Measurements from ENCODE around the gene SPDL1.

The SPDL1 gene

DNA sequence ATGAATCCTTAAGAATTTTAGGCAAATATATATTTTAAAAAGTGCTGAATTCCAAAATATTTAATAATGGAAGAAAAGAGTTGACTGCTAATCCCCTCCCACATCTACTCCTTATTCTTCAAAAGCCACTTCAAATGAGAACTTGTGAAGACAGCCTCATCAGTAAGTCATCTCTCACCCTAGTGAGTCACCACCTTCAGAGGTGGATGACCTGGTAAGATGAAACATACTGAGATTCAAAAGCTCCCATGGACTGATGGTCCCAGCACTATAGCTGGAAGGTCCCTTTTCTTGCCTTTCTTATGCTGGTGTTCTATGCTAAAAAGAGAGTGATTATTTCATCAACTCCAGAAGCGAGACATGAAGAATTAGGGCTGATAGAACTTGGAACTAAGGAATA lies 37.8 kb upstream of the SPDL1 start:
- no peak overlapping the region for H3K4me3 ChIP-seq (ENCODE audit: low read length)
- DNase-seq (ENCODE audit: low read depth): peak; percentile 27
- TF ChIP-seq CTCF (conservative IDR thresholded peaks at IDR 0.05; ENCODE audit: low read length): no peak

DNA sequence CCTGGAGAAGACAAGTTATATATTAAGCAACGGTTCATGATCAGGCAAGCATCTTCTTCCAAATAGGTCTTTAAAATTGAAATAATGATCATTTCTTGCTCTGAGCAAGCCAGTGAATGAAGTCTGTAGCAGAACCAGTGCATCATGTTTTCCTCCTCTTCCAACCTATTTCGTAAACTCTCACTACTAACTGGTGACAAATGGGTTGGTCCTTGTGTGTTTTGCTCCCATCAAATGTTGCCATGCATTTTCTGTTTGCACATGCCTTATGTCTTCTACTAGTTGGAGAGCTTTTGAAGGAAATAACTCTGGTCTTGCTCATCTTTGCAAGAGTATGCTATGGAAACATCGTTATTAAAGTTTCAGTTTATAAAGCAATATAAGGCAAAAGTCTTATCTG lies 37.2 kb upstream of the SPDL1 start:
- no peak for TF ChIP-seq CTCF (conservative IDR thresholded peaks at IDR 0.05; ENCODE audit: low read length)
- no peak overlapping the region for H3K4me3 ChIP-seq (ENCODE audit: low read length)
- DNase-seq (ENCODE audit: low read depth): peak; percentile 43

GRCh38 chr5:169547508-169547907 lies 36.1 kb upstream of the SPDL1 start:
- DNase-seq (ENCODE audit: low read depth): peak; percentile 63
- H3K4me3 ChIP-seq (ENCODE audit: low read length): no peak overlapping the region
- 0 out of 2 replicates have a peak, but pooled peaks have one; percentile 2 for TF ChIP-seq CTCF (conservative IDR thresholded peaks at IDR 0.05; ENCODE audit: low read length)

GRCh38 chr5:169548315-169548714 lies 35.3 kb upstream of the SPDL1 start:
- H3K4me3 ChIP-seq (ENCODE audit: low read length): no peak overlapping the region
- peak; percentile 72 for DNase-seq (ENCODE audit: low read depth)
- TF ChIP-seq CTCF (conservative IDR thresholded peaks at IDR 0.05; ENCODE audit: low read length): peak; percentile 82

DNA sequence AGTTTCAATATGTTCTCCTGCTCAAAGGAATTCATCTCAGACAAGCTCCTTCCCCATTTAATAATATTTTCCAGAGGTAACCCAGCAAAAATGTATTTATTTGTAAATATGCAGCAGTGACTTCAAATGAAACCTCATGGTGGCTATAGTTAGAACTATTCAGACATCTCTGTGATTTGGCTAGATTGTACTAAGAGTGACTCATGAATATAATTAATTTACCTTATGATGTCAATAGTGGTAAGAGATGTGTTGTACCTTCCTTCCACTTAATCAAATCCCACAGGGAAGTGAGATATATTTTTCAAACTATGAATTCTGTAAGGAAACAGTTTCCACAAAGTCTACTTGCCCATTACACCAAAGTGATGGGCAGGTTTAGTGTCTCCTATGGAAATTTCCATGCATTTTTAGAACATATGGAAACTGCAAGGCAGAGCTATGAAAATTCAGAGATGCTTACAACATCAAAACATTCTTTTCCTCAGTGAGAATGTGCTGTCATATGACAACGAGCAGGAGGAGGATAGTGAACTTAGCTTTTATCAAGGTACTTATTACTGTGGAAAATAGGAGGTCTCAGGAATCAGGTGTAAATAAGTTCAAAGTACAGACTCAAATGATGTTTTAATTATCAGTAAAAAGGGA lies 34.0 kb upstream of the SPDL1 start:
- peak; percentile 26 for DNase-seq (ENCODE audit: low read depth)
- TF ChIP-seq CTCF (conservative IDR thresholded peaks at IDR 0.05; ENCODE audit: low read length): no peak
- H3K4me3 ChIP-seq (ENCODE audit: low read length): no peak overlapping the region

DNA sequence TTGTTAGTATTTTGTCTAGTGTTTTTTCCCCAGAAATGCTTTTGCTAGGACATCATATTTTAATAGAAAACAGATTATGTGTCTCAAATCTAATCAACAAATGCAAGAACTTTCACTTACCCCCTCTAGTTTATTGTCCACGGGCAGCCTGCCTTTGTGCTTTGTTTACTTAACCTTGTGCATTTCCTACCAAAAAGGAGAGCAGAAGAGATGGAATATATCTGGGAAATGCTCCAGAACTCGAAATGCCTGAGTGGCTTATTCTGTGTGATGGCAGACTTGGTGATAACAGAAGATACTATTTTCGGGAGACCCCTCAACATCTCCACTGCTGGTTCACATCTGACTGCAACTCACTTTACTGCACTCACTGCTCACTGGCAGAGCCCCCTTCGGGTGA lies 33.3 kb upstream of the SPDL1 start:
- peak; percentile 16 for DNase-seq (ENCODE audit: low read depth)
- H3K4me3 ChIP-seq (ENCODE audit: low read length): no peak overlapping the region
- TF ChIP-seq CTCF (conservative IDR thresholded peaks at IDR 0.05; ENCODE audit: low read length): no peak

- no peak overlapping the region for H3K4me3 ChIP-seq (ENCODE audit: low read length)
- no peak for DNase-seq (ENCODE audit: low read depth)
- no peak for TF ChIP-seq CTCF (conservative IDR thresholded peaks at IDR 0.05; ENCODE audit: low read length)
These were observed 32.4 kb upstream of the SPDL1 start for GRCh38 chr5:169551146-169551545.

Data from AG10803 (cell line).